Measurements from ENCODE around the gene NUDCD3.

NUDCD3 gene

GRCh38 chr7:44396931-44397545, 93.4 kb downstream of the NUDCD3 start:
- no peak for DNase-seq

- no peak for DNase-seq
These were observed 94.0 kb downstream of the NUDCD3 start for GRCh38 chr7:44396496-44396895.

GRCh38 chr7:44395067-44395466, 95.4 kb downstream of the NUDCD3 start:
- no peak for DNase-seq

- no peak for DNase-seq
These were observed 95.8 kb downstream of the NUDCD3 start for GRCh38 chr7:44394636-44395035.

GRCh38 chr7:44394112-44394447, 96.4 kb downstream of the NUDCD3 start:
- no peak for DNase-seq

GRCh38 chr7:44393238-44394111, 97.0 kb downstream of the NUDCD3 start:
- DNase-seq: no peak

GRCh38 chr7:44392618-44393010, 97.8 kb downstream of the NUDCD3 start:
- no peak for DNase-seq

- DNase-seq: no peak
These were observed 98.5 kb downstream of the NUDCD3 start for GRCh38 chr7:44391746-44392617.

GRCh38 chr7:44391171-44391570, 99.3 kb downstream of the NUDCD3 start:
- DNase-seq: no peak

GRCh38 chr7:44390701-44391100, 99.8 kb downstream of the NUDCD3 start:
- DNase-seq: no peak

GRCh38 chr7:44388089-44388970, 102.1 kb downstream of the NUDCD3 start:
- no peak for DNase-seq

GRCh38 chr7:44387389-44387788, 103.1 kb downstream of the NUDCD3 start:
- DNase-seq: no peak

- DNase-seq: no peak
These were observed 104.1 kb downstream of the NUDCD3 start for GRCh38 chr7:44386139-44386913.

GRCh38 chr7:44385434-44386138, 104.9 kb downstream of the NUDCD3 start:
- DNase-seq: no peak

GRCh38 chr7:44384586-44385433, 105.6 kb downstream of the NUDCD3 start:
- no peak for DNase-seq

GRCh38 chr7:44383566-44383965, 106.9 kb downstream of the NUDCD3 start:
- DNase-seq: no peak

GRCh38 chr7:44382459-44383265, 107.8 kb downstream of the NUDCD3 start:
- no peak for DNase-seq

- DNase-seq: no peak
These were observed 108.8 kb downstream of the NUDCD3 start for GRCh38 chr7:44381494-44382220.
